Panc1 (cell line): ENCODE results near the gene ABT1.

Experiments
- CTCF ChIP-seq: fragments of 450-650 bp; IDR thresholded peaks from 2 replicates; pipeline ENCODE4 v1.5.1; 2017; ENCODE audit warnings: mild to moderate bottlenecking
- POLR2AphosphoS5 ChIP-seq: IDR thresholded peaks from 2 replicates; pipeline ENCODE4 v1.6.1; 2012; ENCODE audit warnings: mild to moderate bottlenecking, low read depth, low read length, moderate library complexity
- TCF7L2 ChIP-seq: IDR thresholded peaks from 2 replicates; pipeline ENCODE4 v1.6.1; 2011; ENCODE audit warnings: mild to moderate bottlenecking, low read depth, low read length, inconsistent platforms

GRCh38 chr6:26629359-26629758 is 32.6 kb downstream of the ABT1 start:
- TF ChIP-seq POLR2AphosphoS5 = no peak
- TF ChIP-seq CTCF = no peak
- no peak for TF ChIP-seq TCF7L2
